GM18870 (cell line): ENCODE measurements around the gene REL.
A peak's percentile ranks its signal among the peaks of the same experiment; 100 is the strongest.
"Not testable (repeated sequence)": the region's sequence is repeated elsewhere in the genome, so short reads cannot be mapped to it uniquely, and the experiment has no call there.

Experiments
- ATAC-seq: cut with Tn5 transposase; IDR thresholded peaks from one replicate; pipeline ENCODE4 v1.9.1; 2021; ENCODE audit warnings: moderate library complexity; ENCODE audit not compliant: unreplicated experiment

Gene REL

DNA sequence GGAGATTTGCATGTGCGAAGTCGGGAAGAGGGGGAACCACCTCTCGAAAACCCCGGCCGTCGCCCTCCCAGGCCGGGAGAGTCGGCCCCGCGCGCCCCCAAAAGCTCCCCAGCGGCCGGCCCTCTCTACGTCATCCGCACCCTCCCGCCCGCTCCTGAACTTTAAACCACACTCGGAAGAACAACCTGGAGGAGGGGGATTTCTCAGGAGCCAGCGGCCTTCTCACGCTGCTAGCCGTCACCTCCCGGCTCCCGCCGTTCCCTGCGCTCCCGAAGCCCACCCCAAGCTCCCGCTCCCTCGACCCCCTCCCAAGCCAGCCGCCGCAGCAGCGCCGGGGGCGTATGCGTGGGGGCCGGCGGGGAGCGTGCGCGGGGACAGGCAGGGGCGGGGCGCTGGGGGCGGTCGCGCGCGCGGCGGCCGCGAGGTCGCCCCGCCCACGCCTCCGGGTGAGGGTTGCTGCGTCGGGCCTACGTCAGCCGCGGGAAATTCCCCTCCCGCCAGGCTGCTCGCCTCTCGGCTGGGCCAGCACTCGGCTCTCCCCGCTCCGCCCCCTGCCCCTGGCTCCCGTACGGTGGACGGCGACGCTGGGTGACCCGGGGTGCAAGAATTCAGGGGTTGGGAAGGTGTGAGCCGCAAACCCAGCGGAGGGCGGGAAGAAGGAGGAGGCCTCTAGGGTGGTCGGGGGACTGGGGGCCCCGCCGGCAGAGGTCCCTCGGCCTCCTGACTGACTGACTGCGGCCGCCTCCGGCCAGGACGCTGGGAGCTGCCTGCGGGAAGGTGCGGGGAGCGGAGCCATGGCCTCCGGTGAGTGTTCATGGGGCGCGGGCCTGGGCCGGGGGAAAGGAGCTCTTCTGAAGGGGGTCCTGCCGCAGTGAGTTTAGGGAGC lies at the start of gene REL:
Gene REL, plus strand, starts transcription at position 528 of the 886 bp plus-strand sequence. Its CDS starts 267 bp downstream, at position 795.
- ATAC-seq: peak; percentile 54

GRCh38 chr2:60831921-60832320 lies 49.5 kb upstream of the REL start:
- no peak for ATAC-seq

GRCh38 chr2:60832621-60833020 lies 48.8 kb upstream of the REL start:
- no peak for ATAC-seq

- ATAC-seq: peak; percentile 47
Measured at GRCh38 chr2:60834270-60834717, 47.1 kb upstream of the REL start.

DNA sequence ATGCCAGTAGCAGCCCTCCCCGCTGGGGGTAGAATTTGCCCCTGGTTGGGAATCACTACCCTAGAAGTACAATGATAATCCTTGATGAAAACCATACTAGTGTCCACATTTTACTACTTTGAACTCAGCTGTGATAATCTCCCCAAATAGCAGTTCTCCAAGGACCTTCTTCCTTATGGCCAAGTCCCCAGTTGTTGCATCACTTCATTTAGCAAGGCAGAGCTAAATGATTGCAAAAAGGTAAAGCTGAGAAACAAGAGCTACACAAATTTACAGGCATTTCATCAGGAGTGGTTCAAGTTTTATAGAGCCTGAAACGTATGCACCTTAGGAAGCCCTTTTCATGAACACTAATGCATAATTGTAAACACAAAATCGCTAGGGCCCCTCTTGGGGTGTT lies 44.9 kb upstream of the REL start:
- ATAC-seq: no peak

DNA sequence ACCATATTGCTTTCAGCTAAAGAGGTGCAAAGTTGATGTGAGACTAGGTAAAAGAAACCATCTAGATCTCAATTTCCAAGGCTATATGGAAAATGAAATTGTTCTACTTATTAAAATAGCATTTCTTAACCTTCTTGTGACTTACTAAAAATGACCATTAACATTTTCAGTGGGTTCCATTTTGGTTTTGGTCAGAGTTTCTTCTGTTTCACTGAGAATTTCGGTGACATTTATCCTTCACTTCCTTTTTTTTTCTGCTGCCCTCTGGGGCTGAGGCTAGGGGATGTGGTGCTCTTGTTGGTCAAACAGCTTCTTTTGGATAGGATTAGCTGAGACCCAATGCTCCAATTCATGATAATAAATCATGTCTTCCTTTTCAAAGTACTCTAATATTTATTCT lies 44.3 kb upstream of the REL start:
- ATAC-seq: peak; percentile 29

GRCh38 chr2:60838481-60838880 lies 42.9 kb upstream of the REL start:
- no peak for ATAC-seq

- peak; percentile 38 for ATAC-seq
Measured at GRCh38 chr2:60839126-60839813, 42.1 kb upstream of the REL start.

GRCh38 chr2:60840880-60841279 lies 40.5 kb upstream of the REL start:
- no peak for ATAC-seq

- ATAC-seq: no peak
Measured at GRCh38 chr2:60843006-60843405, 38.4 kb upstream of the REL start.

DNA sequence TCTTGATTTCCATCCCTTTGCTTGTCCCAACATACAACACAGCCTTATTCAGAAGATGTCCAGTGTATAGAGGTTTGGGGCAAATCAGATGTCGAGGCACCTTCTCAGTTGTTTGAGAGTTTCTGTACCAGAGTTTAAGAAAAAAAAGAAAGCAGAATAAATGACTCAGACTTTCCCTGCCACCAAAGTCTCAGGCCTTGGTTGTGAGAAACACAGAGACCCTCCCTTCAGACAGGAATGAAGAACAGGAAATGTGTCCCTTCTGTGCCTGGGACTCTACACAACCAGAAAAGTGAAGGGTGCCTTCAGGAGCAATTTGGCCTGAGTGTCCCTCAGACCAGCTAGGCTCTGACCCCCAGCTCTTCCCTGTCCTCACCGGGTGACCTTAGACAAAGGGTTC lies 37.3 kb upstream of the REL start:
- no peak for ATAC-seq

DNA sequence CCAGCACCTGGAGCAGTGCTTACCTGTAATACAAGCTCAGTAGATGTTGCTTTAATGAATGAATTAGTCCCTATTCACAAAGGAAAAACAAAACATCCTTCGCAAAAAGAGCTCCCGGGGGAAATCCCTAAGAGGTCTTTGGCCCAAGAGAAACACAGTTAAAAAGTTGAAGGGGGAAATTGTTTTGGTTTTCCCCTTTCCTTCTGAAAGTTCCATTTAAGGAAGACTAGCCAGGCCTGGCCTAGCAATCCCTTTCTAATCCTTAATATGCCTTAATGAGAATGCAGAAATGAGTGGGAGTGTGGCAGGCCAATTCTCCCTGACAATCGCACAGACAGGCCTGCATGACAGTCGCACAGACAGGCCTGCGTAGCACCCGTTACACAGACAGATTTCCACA lies 33.5 kb upstream of the REL start:
- no peak for ATAC-seq

DNA sequence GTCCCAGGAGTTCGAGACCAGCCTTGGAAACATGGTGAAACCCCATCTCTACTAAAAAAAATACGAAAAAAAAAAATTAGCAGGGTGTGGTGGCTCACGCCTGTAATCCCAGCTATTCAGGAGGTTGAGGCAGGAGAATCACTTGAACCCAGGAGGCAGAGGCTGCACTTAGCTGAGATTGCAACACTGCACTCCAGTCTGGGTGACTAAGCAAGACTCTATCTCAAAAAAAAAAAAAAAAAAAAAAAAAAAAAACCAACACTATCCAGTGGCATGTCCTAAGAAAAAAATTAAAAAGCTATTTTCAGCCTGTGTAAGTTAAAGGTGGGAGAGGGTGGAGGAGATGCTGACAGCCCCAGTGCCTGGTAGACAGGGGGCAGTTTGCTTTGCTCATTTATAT lies 32.2 kb upstream of the REL start:
- ATAC-seq: no peak

- ATAC-seq: no peak
Measured at GRCh38 chr2:60852282-60852860, 29.0 kb upstream of the REL start.

GRCh38 chr2:60853531-60853930 lies 27.8 kb upstream of the REL start:
- ATAC-seq: no peak

GRCh38 chr2:60855989-60856669 lies 25.2 kb upstream of the REL start:
- no peak for ATAC-seq

GRCh38 chr2:60857056-60857455 lies 24.3 kb upstream of the REL start:
- ATAC-seq: no peak

GRCh38 chr2:60858897-60859311 lies 22.5 kb upstream of the REL start:
- no peak for ATAC-seq

DNA sequence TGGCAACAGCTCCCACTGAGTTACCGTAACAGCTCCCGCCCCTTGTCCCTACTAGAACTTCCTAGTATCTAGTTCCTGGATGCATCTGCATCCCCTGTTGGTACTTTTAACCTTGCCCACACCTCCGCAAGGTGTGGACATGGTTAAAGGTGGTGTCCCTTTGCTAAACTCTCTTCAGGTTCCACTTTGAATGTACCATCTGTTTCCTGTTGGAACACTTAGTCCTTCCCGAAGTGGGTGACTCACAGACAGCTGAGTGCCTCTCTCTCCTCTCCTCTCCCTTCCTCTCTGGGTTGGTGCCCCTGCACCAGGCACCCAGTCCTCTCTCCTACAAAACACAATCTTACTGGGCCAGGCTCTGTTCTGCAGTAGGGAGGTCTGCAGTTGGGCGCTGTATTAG lies 19.6 kb upstream of the REL start:
- ATAC-seq: no peak

- ATAC-seq: no peak
Measured at GRCh38 chr2:60862642-60863041, 18.7 kb upstream of the REL start.

DNA sequence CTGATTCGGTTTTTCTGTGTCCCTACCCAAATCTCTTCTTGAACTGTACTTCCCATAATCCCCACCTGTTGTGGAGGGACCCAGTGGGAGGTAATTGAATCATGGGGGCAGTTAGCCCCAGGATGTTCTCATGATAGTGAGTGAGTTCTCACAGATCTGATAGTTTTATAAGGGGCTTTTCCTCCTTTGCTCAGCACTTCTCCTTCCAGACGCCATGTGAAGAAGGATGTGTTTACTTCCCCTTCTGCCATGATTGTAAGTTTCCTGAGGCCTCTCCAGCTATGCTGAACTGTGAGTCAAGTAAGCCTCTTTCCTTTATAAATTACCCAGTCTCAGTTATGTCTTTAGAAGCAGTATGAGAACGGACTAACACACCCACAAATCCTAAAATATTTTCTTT lies 16.0 kb upstream of the REL start:
- ATAC-seq: not testable (repeated sequence)
